K562 (cell line): ENCODE results near the gene NACC1. TPM values are rescaled to one million over a fixed set of nuclear protein-coding genes. Genes with fewer than 3 reads are reported as not detected.

Experiments
- CEBPB ChIP-seq: fragments of 450-650 bp; IDR thresholded peaks from 2 replicates; pipeline ENCODE4 v1.6.1; 2016; ENCODE audit warnings: missing genetic modification characterization, missing compliant biosample characterization
- ETV5 ChIP-seq: sonication (generic); formaldehyde crosslinking; IDR thresholded peaks from 2 replicates; pipeline ENCODE4 v1.4.0; 2020; ENCODE audit warnings: low read depth, mild to moderate bottlenecking, missing genetic modification reagents
- FOXK1 ChIP-seq: sonication (generic); formaldehyde crosslinking; IDR thresholded peaks from 2 replicates; pipeline ENCODE4 v1.8.0; 2022; ENCODE audit warnings: missing genetic modification reagents, mild to moderate bottlenecking, borderline replicate concordance
- GABPB1 ChIP-seq: sonication (generic); formaldehyde crosslinking; IDR thresholded peaks from 2 replicates; pipeline ENCODE4 v1.8.0; 2022; ENCODE audit warnings: mild to moderate bottlenecking, missing genetic modification reagents
- HMG20B ChIP-seq: fragments of 250-450 bp; sonication (Bioruptor Pico); IDR thresholded peaks from 2 replicates; pipeline ENCODE4 v1.5.0; 2021; ENCODE audit warnings: mild to moderate bottlenecking
- MAZ ChIP-seq, 2 experiments: fragments of 450-650 bp in 1 of 2; sonication (generic) in 1 of 2; formaldehyde crosslinking; IDR thresholded peaks in 1 of 2; conservative IDR thresholded peaks in 1 of 2; 2 replicates each; pipeline versions ENCODE4 v1.4.0 to v1.5.0; 2020; ENCODE audit warnings: mild to moderate bottlenecking in 1 of 2, missing genetic modification reagents in 1 of 2
- MECOM ChIP-seq: fragments of 250-450 bp; sonication (Bioruptor Pico); IDR thresholded peaks from 2 replicates; pipeline ENCODE4 v1.8.0; 2022; ENCODE audit warnings: inconsistent platforms
- PHF21A ChIP-seq: fragments of 450-650 bp; IDR thresholded peaks from 2 replicates; pipeline ENCODE4 v1.6.1; 2017; ENCODE audit warnings: low read depth, borderline replicate concordance
- SNRNP70 ChIP-seq: fragments of 200-400 bp; formaldehyde crosslinking; optimal IDR thresholded peaks from 2 replicates; pipeline ENCODE3; 2017; ENCODE audit warnings: low read depth, low read length
- TAF1 ChIP-seq: IDR thresholded peaks from 2 replicates; pipeline ENCODE4 v1.6.1; 2011; ENCODE audit warnings: mild to moderate bottlenecking, low read length, moderate library complexity; ENCODE audit not compliant: insufficient read depth, control insufficient read depth, severe bottlenecking; ENCODE audit errors: extremely low read depth
- ZFP30 ChIP-seq: fragments of 250-450 bp; sonication (Bioruptor Pico); IDR thresholded peaks from 2 replicates; pipeline ENCODE4 v1.8.0; 2022; ENCODE audit warnings: moderate library complexity, mild to moderate bottlenecking, inconsistent platforms, borderline replicate concordance
- ZNF197 ChIP-seq: fragments of 200-800 bp; sonication (Bioruptor generic); IDR thresholded peaks from 2 replicates; pipeline ENCODE4 v1.6.1; 2016; ENCODE audit warnings: low read depth, missing genetic modification characterization, missing compliant biosample characterization
- ZNF263 ChIP-seq: sonication (generic); formaldehyde crosslinking; IDR thresholded peaks from 2 replicates; pipeline ENCODE4 v1.8.0; 2022; ENCODE audit warnings: mild to moderate bottlenecking, missing genetic modification reagents, borderline replicate concordance
- ZNF57 ChIP-seq: fragments of 450-650 bp; formaldehyde crosslinking; IDR thresholded peaks from 2 replicates; pipeline ENCODE4 v1.4.0; 2020; ENCODE audit warnings: mild to moderate bottlenecking, moderate library complexity
- polyA plus RNA-seq, 8 experiments: library from polyadenylated mRNA; depleted of rRNA in 4 of 8; stranded (reverse) in 5 of 8; unstranded in 3 of 8; fragments of >200 nt; fragmentation: Nextera tagmentation in 2 of 8; fragmentation: Illumina TruSeq in 1 of 8; extraction: Ambion mirVana in 2 of 8; extraction: Trizol in 1 of 8; gene quantifications; 2 replicates each; pipeline versions ENCODE4 v1.2.1 to v1.2.3, GENCODE V29; 2011 to 2014; ENCODE audit warnings: inconsistent platforms in 1 of 8, missing spikeins in 1 of 8
- total RNA-seq, 7 experiments: library from RNA; depleted of rRNA in 6 of 7; stranded (reverse); fragments of >200 nt in 6 of 7; fragmentation: Illumina TruSeq in 2 of 7; extraction: Trizol in 2 of 7; gene quantifications; 2 replicates each; pipeline versions ENCODE4 v1.2.1 to v1.2.3, GENCODE V29; 2011 to 2021; ENCODE audit warnings: low replicate concordance in 1 of 7
- TF ChIP-seq, protein P1 (sequence below): fragments of 250-450 bp; sonication (Bioruptor Pico); IDR thresholded peaks from 2 replicates; pipeline ENCODE4 v1.5.0; 2020; ENCODE audit warnings: mild to moderate bottlenecking
- TF ChIP-seq, protein P2 (sequence below): fragments of 250-450 bp; sonication (Bioruptor Pico); IDR thresholded peaks from 2 replicates; pipeline ENCODE4 v1.4.0; 2020; ENCODE audit warnings: mild to moderate bottlenecking, moderate library complexity, borderline replicate concordance
- TF ChIP-seq, protein P3 (sequence below): sonication (generic); formaldehyde crosslinking; IDR thresholded peaks from 2 replicates; pipeline ENCODE4 v1.9.0; 2022; ENCODE audit warnings: mild to moderate bottlenecking, missing genetic modification reagents
- TF ChIP-seq, protein P4 (sequence below): sonication (generic); formaldehyde crosslinking; IDR thresholded peaks from 2 replicates; pipeline ENCODE4 v1.8.1; 2023; ENCODE audit warnings: mild to moderate bottlenecking, missing genetic modification reagents, moderate library complexity

Gene NACC1
- total and polyA plus RNA-seq, 9 of the 15 experiments (the other 6 are each of a cell fraction or from before 2014, with no cell fraction given): 0.04 to 96.6 (median 25.8) TPM

DNA sequence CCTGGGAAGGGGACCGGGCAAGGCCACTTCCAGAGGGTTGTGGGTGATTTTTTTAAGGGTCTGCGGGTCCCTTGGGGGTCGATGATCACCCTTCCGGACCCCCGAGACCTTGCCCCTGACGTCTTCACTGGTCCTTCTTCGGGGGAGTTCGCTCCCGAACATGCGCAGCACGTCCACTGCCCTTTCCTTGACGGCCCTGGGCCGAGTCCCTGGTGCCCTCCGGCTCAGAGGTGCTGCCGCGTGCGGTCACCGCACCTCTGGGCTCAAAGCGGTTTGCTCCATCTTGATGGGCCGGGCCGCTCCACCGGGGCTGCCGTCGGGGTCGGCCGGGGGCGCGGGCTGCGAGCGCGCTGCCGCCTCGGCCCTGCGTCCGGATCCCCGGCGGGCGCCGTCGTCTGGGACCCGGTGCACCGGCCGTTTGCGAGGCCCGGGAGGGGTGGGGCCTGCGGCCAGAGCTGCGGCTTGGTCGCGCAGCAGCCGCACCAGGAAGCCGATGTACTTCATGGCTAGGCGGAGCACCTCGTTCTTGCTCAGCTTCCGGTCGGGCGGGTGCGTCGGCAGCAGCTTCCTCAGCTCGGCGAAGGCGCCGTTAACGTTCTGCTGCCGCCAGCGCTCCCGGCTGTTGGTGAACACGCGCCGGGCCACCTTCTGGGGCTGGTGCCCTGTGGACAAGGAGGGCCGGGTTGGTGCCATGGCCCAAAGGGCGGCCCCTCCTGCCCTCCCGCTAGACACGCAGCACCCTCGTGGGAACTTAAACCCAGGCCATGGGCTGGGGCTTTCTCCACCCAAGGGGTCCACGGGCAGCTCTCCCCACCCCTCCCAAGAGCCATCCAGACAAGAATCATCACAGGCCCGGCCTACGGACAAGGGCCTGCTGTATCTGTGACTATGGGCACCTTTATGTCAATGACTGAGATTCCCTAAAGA is 18.7 kb upstream of the NACC1 start (continued):
- TF ChIP-seq, protein P1, sequence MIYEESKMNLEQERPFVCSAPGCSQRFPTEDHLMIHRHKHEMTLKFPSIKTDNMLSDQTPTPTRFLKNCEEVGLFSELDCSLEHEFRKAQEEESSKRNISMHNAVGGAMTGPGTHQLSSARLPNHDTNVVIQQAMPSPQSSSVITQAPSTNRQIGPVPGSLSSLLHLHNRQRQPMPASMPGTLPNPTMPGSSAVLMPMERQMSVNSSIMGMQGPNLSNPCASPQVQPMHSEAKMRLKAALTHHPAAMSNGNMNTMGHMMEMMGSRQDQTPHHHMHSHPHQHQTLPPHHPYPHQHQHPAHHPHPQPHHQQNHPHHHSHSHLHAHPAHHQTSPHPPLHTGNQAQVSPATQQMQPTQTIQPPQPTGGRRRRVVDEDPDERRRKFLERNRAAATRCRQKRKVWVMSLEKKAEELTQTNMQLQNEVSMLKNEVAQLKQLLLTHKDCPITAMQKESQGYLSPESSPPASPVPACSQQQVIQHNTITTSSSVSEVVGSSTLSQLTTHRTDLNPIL (CRISPR knock-in tag): 0 out of 2 replicates have a peak, but pooled peaks have one; percentile 53
- 0 out of 2 replicates have a peak, but pooled peaks have one; percentile 19 for TF ChIP-seq ZNF197 (CRISPR knock-in tag)
- peak; percentile 53; the same call in 1 of the 2 replicates for TF ChIP-seq FOXK1 (CRISPR knock-in tag)
- no peak for TF ChIP-seq HMG20B (CRISPR knock-in tag)
- TF ChIP-seq SNRNP70: no peak
- TF ChIP-seq, protein P2, sequence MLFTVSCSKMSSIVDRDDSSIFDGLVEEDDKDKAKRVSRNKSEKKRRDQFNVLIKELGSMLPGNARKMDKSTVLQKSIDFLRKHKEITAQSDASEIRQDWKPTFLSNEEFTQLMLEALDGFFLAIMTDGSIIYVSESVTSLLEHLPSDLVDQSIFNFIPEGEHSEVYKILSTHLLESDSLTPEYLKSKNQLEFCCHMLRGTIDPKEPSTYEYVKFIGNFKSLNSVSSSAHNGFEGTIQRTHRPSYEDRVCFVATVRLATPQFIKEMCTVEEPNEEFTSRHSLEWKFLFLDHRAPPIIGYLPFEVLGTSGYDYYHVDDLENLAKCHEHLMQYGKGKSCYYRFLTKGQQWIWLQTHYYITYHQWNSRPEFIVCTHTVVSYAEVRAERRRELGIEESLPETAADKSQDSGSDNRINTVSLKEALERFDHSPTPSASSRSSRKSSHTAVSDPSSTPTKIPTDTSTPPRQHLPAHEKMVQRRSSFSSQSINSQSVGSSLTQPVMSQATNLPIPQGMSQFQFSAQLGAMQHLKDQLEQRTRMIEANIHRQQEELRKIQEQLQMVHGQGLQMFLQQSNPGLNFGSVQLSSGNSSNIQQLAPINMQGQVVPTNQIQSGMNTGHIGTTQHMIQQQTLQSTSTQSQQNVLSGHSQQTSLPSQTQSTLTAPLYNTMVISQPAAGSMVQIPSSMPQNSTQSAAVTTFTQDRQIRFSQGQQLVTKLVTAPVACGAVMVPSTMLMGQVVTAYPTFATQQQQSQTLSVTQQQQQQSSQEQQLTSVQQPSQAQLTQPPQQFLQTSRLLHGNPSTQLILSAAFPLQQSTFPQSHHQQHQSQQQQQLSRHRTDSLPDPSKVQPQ (CRISPR knock-in tag): no peak
- peak; percentile 79; the same call in 1 of the 2 replicates for TF ChIP-seq GABPB1
- TF ChIP-seq ZNF263: no peak
- 0 out of 2 replicates have a peak, but pooled peaks have one; percentile 27 for TF ChIP-seq ZFP30 (CRISPR knock-in tag)
- peak; percentile 60 for TF ChIP-seq TAF1
- no peak for TF ChIP-seq CEBPB
- peak; percentile 70 for TF ChIP-seq ETV5 (CRISPR knock-in tag)
- TF ChIP-seq, protein P3, sequence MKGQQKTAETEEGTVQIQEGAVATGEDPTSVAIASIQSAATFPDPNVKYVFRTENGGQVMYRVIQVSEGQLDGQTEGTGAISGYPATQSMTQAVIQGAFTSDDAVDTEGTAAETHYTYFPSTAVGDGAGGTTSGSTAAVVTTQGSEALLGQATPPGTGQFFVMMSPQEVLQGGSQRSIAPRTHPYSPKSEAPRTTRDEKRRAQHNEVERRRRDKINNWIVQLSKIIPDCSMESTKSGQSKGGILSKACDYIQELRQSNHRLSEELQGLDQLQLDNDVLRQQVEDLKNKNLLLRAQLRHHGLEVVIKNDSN (CRISPR knock-in tag): no peak
- peak; percentile 69 to 76 for TF ChIP-seq MAZ (CRISPR knock-in tag; conservative IDR thresholded peaks at IDR 0.05 in 1 of 2, IDR thresholded peaks at IDR 0.05 in 1 of 2)
- TF ChIP-seq PHF21A: no peak
- TF ChIP-seq ZNF57 (CRISPR knock-in tag): no peak
- TF ChIP-seq MECOM (CRISPR knock-in tag): peak; percentile 56; the same call in 1 of the 2 replicates
- TF ChIP-seq, protein P4, sequence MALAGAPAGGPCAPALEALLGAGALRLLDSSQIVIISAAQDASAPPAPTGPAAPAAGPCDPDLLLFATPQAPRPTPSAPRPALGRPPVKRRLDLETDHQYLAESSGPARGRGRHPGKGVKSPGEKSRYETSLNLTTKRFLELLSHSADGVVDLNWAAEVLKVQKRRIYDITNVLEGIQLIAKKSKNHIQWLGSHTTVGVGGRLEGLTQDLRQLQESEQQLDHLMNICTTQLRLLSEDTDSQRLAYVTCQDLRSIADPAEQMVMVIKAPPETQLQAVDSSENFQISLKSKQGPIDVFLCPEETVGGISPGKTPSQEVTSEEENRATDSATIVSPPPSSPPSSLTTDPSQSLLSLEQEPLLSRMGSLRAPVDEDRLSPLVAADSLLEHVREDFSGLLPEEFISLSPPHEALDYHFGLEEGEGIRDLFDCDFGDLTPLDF (CRISPR knock-in tag): peak; percentile 26; the same call in 1 of the 2 replicates
